C4-2B (cell line): ENCODE data around the gene PHRF1.

Experiments
- ZFX ChIP-seq: fragments of 450-650 bp; IDR thresholded peaks from 2 replicates; pipeline ENCODE4 v1.6.1; 2017
- TF ChIP-seq, protein P1 (sequence below): fragments of 450-650 bp; conservative IDR thresholded peaks from 2 replicates; pipeline ENCODE4 v1.5.1; 2017; ENCODE audit warnings: mild to moderate bottlenecking

DNA sequence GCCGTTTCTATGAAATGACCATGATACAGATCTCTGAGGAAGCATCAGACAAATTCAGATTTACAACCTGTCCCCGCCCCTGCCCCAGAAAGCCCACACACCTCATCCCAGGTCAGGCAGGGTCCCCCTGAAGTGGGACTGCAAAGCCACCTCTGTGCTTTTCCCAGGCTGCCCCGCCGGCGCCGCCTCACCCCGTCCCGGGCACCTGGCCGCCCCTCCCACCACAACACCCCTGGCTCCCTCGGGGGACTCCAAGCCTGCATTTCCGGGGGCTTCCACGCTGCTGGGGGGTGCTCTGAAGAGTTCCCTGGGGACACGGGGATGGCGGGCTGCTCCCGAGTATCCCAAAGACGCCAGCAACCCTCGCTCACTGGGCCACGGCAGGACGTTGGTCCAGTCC is 84.0 kb downstream of the PHRF1 start:
- TF ChIP-seq, protein P1, sequence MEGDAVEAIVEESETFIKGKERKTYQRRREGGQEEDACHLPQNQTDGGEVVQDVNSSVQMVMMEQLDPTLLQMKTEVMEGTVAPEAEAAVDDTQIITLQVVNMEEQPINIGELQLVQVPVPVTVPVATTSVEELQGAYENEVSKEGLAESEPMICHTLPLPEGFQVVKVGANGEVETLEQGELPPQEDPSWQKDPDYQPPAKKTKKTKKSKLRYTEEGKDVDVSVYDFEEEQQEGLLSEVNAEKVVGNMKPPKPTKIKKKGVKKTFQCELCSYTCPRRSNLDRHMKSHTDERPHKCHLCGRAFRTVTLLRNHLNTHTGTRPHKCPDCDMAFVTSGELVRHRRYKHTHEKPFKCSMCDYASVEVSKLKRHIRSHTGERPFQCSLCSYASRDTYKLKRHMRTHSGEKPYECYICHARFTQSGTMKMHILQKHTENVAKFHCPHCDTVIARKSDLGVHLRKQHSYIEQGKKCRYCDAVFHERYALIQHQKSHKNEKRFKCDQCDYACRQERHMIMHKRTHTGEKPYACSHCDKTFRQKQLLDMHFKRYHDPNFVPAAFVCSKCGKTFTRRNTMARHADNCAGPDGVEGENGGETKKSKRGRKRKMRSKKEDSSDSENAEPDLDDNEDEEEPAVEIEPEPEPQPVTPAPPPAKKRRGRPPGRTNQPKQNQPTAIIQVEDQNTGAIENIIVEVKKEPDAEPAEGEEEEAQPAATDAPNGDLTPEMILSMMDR = no peak
- no peak for TF ChIP-seq ZFX
